Measurements from ENCODE around the gene VAMP5. TPM values are rescaled to one million over a fixed set of nuclear protein-coding genes. Genes with fewer than 3 reads are reported as not detected.
"Not testable (repeated sequence)": the region's sequence is repeated elsewhere in the genome, so short reads cannot be mapped to it uniquely, and the experiment has no call there.

VAMP5 gene
- total RNA-seq, 2 donors from 2014 or later = 3.0 to 10.4 TPM

DNA sequence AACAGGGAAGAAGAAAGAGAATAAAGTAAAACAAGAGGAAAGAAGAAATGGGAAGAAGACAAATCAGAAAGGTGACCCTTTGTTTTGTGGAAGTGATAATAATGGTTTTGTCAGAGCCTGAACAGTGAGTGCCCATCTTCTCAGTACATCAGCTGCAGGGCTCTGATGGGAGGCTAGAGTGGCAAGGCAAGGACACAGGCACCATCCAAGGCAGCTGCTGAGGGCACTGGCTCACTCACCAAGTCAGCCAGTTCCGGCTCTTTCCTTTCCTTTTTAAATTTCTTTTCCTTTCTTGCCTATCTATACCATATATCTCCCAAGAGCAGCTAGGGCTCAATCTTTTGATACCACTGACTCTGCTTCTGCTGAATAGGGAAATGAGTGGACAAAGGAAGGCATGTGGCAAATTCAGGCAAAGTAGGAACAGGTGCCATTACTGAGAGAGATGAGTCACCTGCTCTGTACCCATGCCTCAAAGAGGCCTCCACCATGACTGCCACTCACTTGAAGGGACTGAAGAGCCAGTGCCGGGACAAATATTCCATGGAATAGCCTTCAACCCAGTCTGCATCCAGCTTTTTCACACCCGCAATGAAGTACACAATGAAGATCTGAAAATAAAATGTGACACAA lies 29.1 kb upstream of the VAMP5 start:
- intact Hi-C loops (cut with DNase I) = loop anchor here (5.0 to 10.0 kb wide), 2 partner anchors 50 to 133 kb away; partner anchors contain the start of gene TMEM150A
- no peaks in the 10 kb centered on the region for H3K9me3 ChIP-seq
- H3K4me1 ChIP-seq = peaks cover 30% of the 10 kb centered on the region
- H3K36me3 ChIP-seq (replicated peaks in 1 of 2; ENCODE audit: insufficient read depth in 1 of 2, low read depth in 2 of 2) = peaks cover 0 to 22% of the 10 kb centered on the region in 2 donors
- 91 to 97% methylated on average over 3 of the region's 3 CpGs for WGBS, 2 donors
- DNase-seq (no peak), ATAC-seq (no peak)
- H3K4me3 ChIP-seq = no peak overlapping the region
- H3K27me3 ChIP-seq = no peaks in the 10 kb centered on the region
- TF ChIP-seq POLR2A (IDR thresholded peaks at IDR 0.05) = no peak
- TF ChIP-seq, protein P1, sequence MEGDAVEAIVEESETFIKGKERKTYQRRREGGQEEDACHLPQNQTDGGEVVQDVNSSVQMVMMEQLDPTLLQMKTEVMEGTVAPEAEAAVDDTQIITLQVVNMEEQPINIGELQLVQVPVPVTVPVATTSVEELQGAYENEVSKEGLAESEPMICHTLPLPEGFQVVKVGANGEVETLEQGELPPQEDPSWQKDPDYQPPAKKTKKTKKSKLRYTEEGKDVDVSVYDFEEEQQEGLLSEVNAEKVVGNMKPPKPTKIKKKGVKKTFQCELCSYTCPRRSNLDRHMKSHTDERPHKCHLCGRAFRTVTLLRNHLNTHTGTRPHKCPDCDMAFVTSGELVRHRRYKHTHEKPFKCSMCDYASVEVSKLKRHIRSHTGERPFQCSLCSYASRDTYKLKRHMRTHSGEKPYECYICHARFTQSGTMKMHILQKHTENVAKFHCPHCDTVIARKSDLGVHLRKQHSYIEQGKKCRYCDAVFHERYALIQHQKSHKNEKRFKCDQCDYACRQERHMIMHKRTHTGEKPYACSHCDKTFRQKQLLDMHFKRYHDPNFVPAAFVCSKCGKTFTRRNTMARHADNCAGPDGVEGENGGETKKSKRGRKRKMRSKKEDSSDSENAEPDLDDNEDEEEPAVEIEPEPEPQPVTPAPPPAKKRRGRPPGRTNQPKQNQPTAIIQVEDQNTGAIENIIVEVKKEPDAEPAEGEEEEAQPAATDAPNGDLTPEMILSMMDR (IDR thresholded peaks at IDR 0.05) = no peak
- no peak overlapping the region for H3K27ac ChIP-seq

DNA sequence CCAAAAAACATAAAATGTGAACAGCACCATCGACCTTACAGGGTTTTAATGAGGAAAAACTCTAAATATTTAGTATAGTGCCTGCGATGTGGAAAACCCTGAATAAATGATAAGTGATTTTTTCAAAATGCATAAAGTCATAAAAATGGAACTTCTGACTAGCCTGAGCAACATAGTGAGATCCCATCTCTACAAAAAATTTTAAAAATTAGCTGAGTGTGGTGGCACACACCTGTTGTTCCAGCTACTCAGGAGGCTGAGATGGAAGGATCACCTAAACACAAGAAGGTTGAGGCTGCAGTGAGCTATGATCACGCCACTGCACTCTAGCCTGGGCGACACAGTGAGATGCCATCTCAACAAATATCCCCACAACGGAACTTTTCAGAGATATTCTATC lies 27.1 kb upstream of the VAMP5 start:
- peaks cover 0 to 20% of the 10 kb centered on the region in 2 donors for H3K36me3 ChIP-seq (replicated peaks in 1 of 2; ENCODE audit: insufficient read depth in 1 of 2, low read depth in 2 of 2)
- DNase-seq = no peak
- intact Hi-C loops (cut with DNase I) = loop anchor here (10.0 kb wide), 1 partner anchor 48 kb away; the partner anchor contains the start of gene TMEM150A
- no peak overlapping the region for H3K27ac ChIP-seq
- peaks cover 32% of the 10 kb centered on the region for H3K4me1 ChIP-seq
- 86 to 93% methylated on average over 5 of the region's 5 CpGs for WGBS, 2 donors
- no peak for ATAC-seq
- H3K27me3 ChIP-seq = no peaks in the 10 kb centered on the region
- no peaks in the 10 kb centered on the region for H3K9me3 ChIP-seq
- no peak for TF ChIP-seq POLR2A (IDR thresholded peaks at IDR 0.05)
- TF ChIP-seq, protein P1 (IDR thresholded peaks at IDR 0.05) = no peak
- H3K4me3 ChIP-seq = no peak overlapping the region

DNA sequence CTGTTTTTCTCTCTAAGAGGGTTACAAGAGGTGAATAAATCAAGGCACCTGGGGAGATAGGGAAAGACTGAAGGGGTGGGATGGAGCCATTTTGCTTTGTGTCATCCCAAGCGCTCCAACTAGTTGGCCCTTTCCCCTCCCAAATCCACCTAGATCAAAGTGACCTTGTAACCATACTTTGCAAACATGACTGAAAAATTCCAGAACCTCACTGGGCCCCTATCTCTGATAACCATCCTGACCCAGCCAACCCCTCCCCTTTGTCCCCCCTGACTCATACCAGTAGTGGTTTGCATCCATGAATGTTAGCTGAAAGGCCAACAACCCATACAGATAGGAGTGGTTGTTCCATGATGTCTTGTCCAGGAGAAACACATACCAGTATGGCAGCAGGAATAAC lies 26.1 kb upstream of the VAMP5 start:
- H3K4me1 ChIP-seq = peaks cover 27% of the 10 kb centered on the region
- H3K36me3 ChIP-seq (replicated peaks in 1 of 2; ENCODE audit: insufficient read depth in 1 of 2, low read depth in 2 of 2) = peaks cover 0 to 18% of the 10 kb centered on the region in 2 donors
- no peak overlapping the region for H3K27ac ChIP-seq
- intact Hi-C loops (cut with DNase I) = loop anchor here (10.0 kb wide), 1 partner anchor 47 kb away; the partner anchor contains the start of gene TMEM150A
- 94 to 100% methylated on average over 1 of the region's 1 CpG for WGBS, 2 donors
- TF ChIP-seq, protein P1 (IDR thresholded peaks at IDR 0.05) = no peak
- no peak for TF ChIP-seq POLR2A (IDR thresholded peaks at IDR 0.05)
- no peak for ATAC-seq
- DNase-seq = no peak
- no peak overlapping the region for H3K4me3 ChIP-seq
- H3K27me3 ChIP-seq = no peaks in the 10 kb centered on the region
- no peaks in the 10 kb centered on the region for H3K9me3 ChIP-seq

DNA sequence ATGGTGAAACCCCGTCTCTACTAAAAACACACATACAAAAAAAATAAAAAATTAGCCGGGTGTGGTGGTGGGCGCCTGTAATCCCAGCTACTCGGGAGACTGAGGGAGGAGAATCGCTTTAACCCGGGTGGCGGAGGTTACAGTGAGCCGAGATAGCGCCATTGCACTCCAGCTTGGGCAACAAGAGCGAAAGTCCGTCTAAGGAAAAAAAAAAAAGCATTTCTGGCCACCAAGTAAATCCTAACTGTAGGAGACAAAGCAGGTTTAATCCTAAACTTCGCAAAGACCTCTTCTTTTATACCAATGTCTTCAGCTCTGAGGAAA lies 23.9 kb upstream of the VAMP5 start:
- Histone ChIP-seq H3K27ac (peak overlapping the region in 3 of 4 donors; percentile 84 to 92 (median 87)), H3K4me1 (peaks cover 27% of the 10 kb centered on the region), H3K4me3 (peak overlapping the region; percentile 57 to 85)
- H3K9me3 ChIP-seq; intact Hi-C loops (cut with DNase I); H3K27me3 ChIP-seq; ATAC-seq; H3K36me3 ChIP-seq (replicated peaks in 1 of 2; ENCODE audit: insufficient read depth in 1 of 2, low read depth in 2 of 2); DNase-seq: not testable (repeated sequence)
- WGBS, 2 donors = 36 to 60% methylated on average over 12 of the region's 12 CpGs

DNA sequence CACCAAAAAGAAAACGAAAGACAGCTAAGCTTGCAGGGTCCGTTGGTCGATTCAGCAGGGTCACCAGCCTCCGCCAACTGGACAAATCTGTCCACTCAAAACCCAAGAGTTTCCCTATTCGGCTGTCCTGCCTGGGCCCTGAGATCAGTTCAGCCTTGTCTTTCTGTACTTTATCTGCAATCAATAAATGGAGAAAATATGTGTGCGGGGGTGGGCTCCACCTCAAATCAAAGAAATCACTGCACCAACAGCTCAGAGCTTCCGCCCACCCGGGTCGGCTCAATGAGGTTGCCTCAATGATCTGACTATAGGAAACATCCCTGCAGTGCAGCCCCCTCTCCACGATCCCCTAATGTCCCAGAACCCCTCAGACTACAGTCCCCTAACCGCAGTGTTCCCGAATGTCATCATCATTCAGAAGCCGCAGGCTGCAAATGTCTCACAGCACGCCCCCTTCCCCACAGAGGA lies 23.4 kb upstream of the VAMP5 start:
- TF ChIP-seq POLR2A (IDR thresholded peaks at IDR 0.05) = no peak
- TF ChIP-seq, protein P1 (IDR thresholded peaks at IDR 0.05) = no peak
- DNase-seq (no peak), ATAC-seq (no peak)
- Histone ChIP-seq H3K4me1 (peaks cover 27% of the 10 kb centered on the region), H3K36me3 (replicated peaks in 1 of 2; ENCODE audit: insufficient read depth in 1 of 2, low read depth in 2 of 2) (peaks cover 0 to 2% of the 10 kb centered on the region in 2 donors), H3K27ac (peak overlapping the region; percentile 74 to 92 (median 86)), H3K27me3 (no peaks in the 10 kb centered on the region), H3K9me3 (no peaks in the 10 kb centered on the region), H3K4me3 (peak overlapping the region; percentile 57 to 85)
- intact Hi-C loops (cut with DNase I) = no loop called here
- 1 to 5% methylated on average over 13 to 14 of the region's 14 CpGs for WGBS, 2 donors
